HCT116 (cell line): ENCODE measurements around the gene CBLB.

Experiments used
- CTCF ChIP-seq, 3 experiments: fragments of 200-600 bp in 1 of 3; sonication (generic) in 1 of 3; IDR thresholded peaks in 2 of 3; conservative IDR thresholded peaks in 1 of 3; 2 replicates each; pipeline ENCODE4 v1.5.1; 2012 to 2017; ENCODE audit warnings: low read depth in 2 of 3, low read length in 2 of 3, antibody characterized with exemption in 1 of 3, borderline replicate concordance in 1 of 3, control low read depth in 1 of 3, mild to moderate bottlenecking in 1 of 3, mixed read lengths in 1 of 3, mixed run types in 1 of 3, moderate library complexity in 1 of 3; ENCODE audit not compliant: insufficient read depth in 1 of 3
- EZH2 ChIP-seq: fragments of 200-600 bp; sonication (generic); IDR thresholded peaks from 2 replicates; pipeline ENCODE4 v1.6.1; 2017; ENCODE audit warnings: antibody characterized with exemption, mixed run types
- EZH2phosphoT487 ChIP-seq: fragments of 200-600 bp; IDR thresholded peaks from 2 replicates; pipeline ENCODE4 v1.6.1; 2018; ENCODE audit warnings: antibody characterized with exemption, borderline replicate concordance
- MAX ChIP-seq: IDR thresholded peaks from 2 replicates; pipeline ENCODE4 v1.6.1; 2012
- POLR2A ChIP-seq: IDR thresholded peaks from 2 replicates; pipeline ENCODE4 v1.7.0; 2011; ENCODE audit warnings: borderline replicate concordance; ENCODE audit not compliant: insufficient read depth, insufficient read length; ENCODE audit errors: extremely low read depth
- POLR2AphosphoS5 ChIP-seq: IDR thresholded peaks from 2 replicates; pipeline ENCODE4 v1.6.1; 2011; ENCODE audit warnings: mild to moderate bottlenecking, low read depth, low read length, moderate library complexity
- RAD21 ChIP-seq: IDR thresholded peaks from 2 replicates; pipeline ENCODE4 v1.6.1; 2012; ENCODE audit warnings: low read depth, mild to moderate bottlenecking
- TF ChIP-seq, protein P1 (sequence below): IDR thresholded peaks from 2 replicates; pipeline ENCODE4 v1.6.1; 2012

- TF ChIP-seq EZH2phosphoT487 (no peak), POLR2AphosphoS5 (no peak), POLR2A (no peak), MAX (no peak), CTCF (IDR thresholded peaks at IDR 0.05 in 2 of 3, conservative IDR thresholded peaks at IDR 0.05 in 1 of 3; ENCODE audit: borderline replicate concordance in 1 of 3, insufficient read depth in 1 of 3, low read depth in 2 of 3, low read length in 2 of 3) (no peak), RAD21 (no peak), EZH2 (no peak)
- TF ChIP-seq, protein P1, sequence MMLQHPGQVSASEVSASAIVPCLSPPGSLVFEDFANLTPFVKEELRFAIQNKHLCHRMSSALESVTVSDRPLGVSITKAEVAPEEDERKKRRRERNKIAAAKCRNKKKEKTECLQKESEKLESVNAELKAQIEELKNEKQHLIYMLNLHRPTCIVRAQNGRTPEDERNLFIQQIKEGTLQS, result no peak
Measured at GRCh38 chr3:105906345-105906744, 37.5 kb upstream of the CBLB start.
